Stomach (tissue), 9 donors: ENCODE results near the gene STK24. TPM values are rescaled to one million over a fixed set of nuclear protein-coding genes. Genes with fewer than 3 reads are reported as not detected.

Source experiments
- DNase-seq, 2 donors: peaks; one replicate each; pipeline versions ENCODE4 v3.0.0 to v3.0.0-alpha.2; 2013 to 2019
- H3K27ac ChIP-seq, 5 donors: fragments of 200-600 bp in 4 of 5; sonication (generic) in 4 of 5; one replicate each; pipeline ENCODE4 v1.5.1; 2013 to 2019; ENCODE audit warnings: mild to moderate bottlenecking in 1 of 5, moderate library complexity in 1 of 5
- H3K27me3 ChIP-seq, 3 donors: fragments of 200-600 bp; sonication (generic); one replicate each; pipeline ENCODE4 v1.5.1; 2017 to 2019; ENCODE audit warnings: mixed run types in 1 of 3
- H3K36me3 ChIP-seq, 4 donors: fragments of 200-600 bp; sonication (generic); 1 replicate in 3 of 4; 2 replicates in 1 of 4; pipeline ENCODE4 v1.5.1; 2016 to 2019
- H3K4me1 ChIP-seq, 4 donors: fragments of 200-600 bp; sonication (generic); one replicate each; pipeline ENCODE4 v1.5.1; 2016 to 2019
- H3K4me3 ChIP-seq, 4 donors: fragments of 200-600 bp; sonication (generic) in 3 of 4; one replicate each; pipeline ENCODE4 v1.5.1; 2016 to 2019; ENCODE audit warnings: mild to moderate bottlenecking in 1 of 4
- H3K9me3 ChIP-seq, 4 donors: fragments of 200-600 bp; sonication (generic); one replicate each; pipeline ENCODE4 v1.5.1; 2016 to 2019
- EP300 ChIP-seq: sonication (generic); formaldehyde crosslinking; IDR thresholded peaks from one replicate; pipeline ENCODE4 v1.6.1; 2017; ENCODE audit warnings: antibody characterized with exemption
- POLR2A ChIP-seq, 4 donors: fragments of 450-650 bp; IDR thresholded peaks; one replicate each; pipeline ENCODE4 v1.6.1; 2016; ENCODE audit warnings: antibody characterized with exemption in 4 of 4, control low read depth in 2 of 4, mild to moderate bottlenecking in 1 of 4, moderate library complexity in 1 of 4
- POLR2AphosphoS5 ChIP-seq, 3 donors: sonication (generic); formaldehyde crosslinking; IDR thresholded peaks; one replicate each; pipeline ENCODE4 v1.6.1; 2016; ENCODE audit warnings: antibody characterized with exemption in 3 of 3
- WGBS, 5 donors: extraction: QIAGEN DNeasy Blood & Tissue Kit in 3 of 5; methylation state at CpG; one replicate each; pipeline versions ENCODE4 v1.1.5 to v1.1.7; 2013 to 2018; 5-methylcytosine and 5-hydroxymethylcytosine counted together
- intact Hi-C: fragments of 100-400 bp; cut with DNase I; formaldehyde crosslinking; loops from one replicate; pipeline ENCODE4 v1.15.1; 2023; ENCODE audit warnings: low total_unique reads
- polyA plus RNA-seq, 3 donors: library from polyadenylated mRNA; stranded (reverse); fragments of 200-250 nt; gene quantifications; one replicate each; pipeline ENCODE4 v1.2.3, GENCODE V29; 2013
- total RNA-seq, 5 donors: library from RNA; depleted of rRNA; stranded (reverse); fragments of >200 nt; gene quantifications; one replicate each; pipeline versions ENCODE4 v1.1.0 to v1.2.3, GENCODE V29; 2014 to 2016
- TF ChIP-seq, protein P1 (sequence below), 7 experiments: fragments of 450-650 bp in 4 of 7; fragments of 200-600 bp in 3 of 7; sonication (generic) in 3 of 7; IDR thresholded peaks; one replicate each; pipeline ENCODE4 v1.5.1; 2016 to 2019; ENCODE audit warnings: antibody characterized with exemption in 7 of 7, control low read depth in 2 of 7, mild to moderate bottlenecking in 1 of 7
- donor health status: healthy with polysubstance abuse.
- donor health status: Bipolar disorder and iron deficiency.
- donor health status: healthy.

STK24 gene
- total and polyA plus RNA-seq, 8 donors, result 33.0 to 139 (median 59.5) TPM

DNA sequence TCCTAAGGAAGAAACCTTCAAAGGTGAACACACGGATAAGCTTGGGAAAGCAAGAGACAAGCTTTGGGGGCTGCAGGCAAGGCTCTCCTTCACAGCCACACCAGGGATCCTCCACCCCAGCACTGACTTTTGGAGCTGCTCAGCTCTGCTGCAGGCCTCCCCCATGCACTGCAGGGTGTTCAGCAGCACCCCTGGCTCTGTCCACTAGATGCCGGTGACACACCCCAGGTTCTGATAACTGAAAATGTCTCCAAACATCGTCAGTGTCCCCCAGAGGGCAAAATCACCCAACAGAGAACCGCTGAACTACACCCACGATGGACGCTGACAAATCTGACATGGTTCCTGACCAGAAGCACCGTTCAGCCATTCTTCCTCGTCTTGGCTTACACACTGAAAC, 90.5 kb downstream of the STK24 start:
- DNase-seq, result no peak
- WGBS, 5 donors, result 87 to 93% (median 89%) methylated on average over 8 of the region's 8 CpGs
- H3K36me3 ChIP-seq, result peaks cover 0 to 3% (median 1%) of the 10 kb centered on the region in 4 donors
- no peaks in the 10 kb centered on the region for H3K9me3 ChIP-seq
- H3K27ac ChIP-seq, result peak overlapping the region in 1 of 5 donors; percentile 89
- TF ChIP-seq POLR2A (IDR thresholded peaks at IDR 0.05) (no peak), POLR2AphosphoS5 (IDR thresholded peaks at IDR 0.05) (no peak), EP300 (no peak)
- TF ChIP-seq, protein P1, sequence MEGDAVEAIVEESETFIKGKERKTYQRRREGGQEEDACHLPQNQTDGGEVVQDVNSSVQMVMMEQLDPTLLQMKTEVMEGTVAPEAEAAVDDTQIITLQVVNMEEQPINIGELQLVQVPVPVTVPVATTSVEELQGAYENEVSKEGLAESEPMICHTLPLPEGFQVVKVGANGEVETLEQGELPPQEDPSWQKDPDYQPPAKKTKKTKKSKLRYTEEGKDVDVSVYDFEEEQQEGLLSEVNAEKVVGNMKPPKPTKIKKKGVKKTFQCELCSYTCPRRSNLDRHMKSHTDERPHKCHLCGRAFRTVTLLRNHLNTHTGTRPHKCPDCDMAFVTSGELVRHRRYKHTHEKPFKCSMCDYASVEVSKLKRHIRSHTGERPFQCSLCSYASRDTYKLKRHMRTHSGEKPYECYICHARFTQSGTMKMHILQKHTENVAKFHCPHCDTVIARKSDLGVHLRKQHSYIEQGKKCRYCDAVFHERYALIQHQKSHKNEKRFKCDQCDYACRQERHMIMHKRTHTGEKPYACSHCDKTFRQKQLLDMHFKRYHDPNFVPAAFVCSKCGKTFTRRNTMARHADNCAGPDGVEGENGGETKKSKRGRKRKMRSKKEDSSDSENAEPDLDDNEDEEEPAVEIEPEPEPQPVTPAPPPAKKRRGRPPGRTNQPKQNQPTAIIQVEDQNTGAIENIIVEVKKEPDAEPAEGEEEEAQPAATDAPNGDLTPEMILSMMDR (IDR thresholded peaks at IDR 0.05), result no peak
- H3K27me3 ChIP-seq, result no peaks in the 10 kb centered on the region
- no peak overlapping the region for H3K4me3 ChIP-seq
- intact Hi-C loops, result no loop called here
- peaks cover 77 to 99% (median 87%) of the 10 kb centered on the region in 4 donors for H3K4me1 ChIP-seq

DNA sequence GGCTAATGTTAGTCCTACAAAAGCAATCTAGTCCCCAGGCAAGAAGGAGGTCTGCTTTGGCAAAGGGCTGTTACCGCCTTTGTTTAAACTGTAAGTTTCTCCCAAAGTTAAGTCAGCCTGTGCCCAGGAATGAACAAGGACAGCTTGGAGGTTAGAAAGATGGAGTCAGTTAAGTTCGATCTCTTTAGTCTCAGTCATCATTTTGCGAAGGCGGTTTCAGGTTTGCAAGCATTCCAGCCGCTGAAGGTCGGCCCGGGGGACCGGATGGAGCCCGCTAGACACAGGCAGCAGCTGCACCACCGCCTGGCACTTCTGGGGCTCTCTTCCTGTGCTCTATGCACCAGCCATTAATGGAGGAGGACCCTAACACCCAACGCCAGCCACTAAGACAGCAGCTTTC, 91.3 kb downstream of the STK24 start:
- no peak for DNase-seq
- peaks cover 0 to 10% (median 1%) of the 10 kb centered on the region in 4 donors for H3K36me3 ChIP-seq
- peak overlapping the region; percentile 85 to 94 (median 90) for H3K27ac ChIP-seq
- 87 to 91% (median 89%) methylated on average over 11 of the region's 11 CpGs for WGBS, 5 donors
- no peak for TF ChIP-seq POLR2A (IDR thresholded peaks at IDR 0.05)
- no peak overlapping the region for H3K4me3 ChIP-seq
- H3K4me1 ChIP-seq, result peaks cover 78 to 99% (median 87%) of the 10 kb centered on the region in 4 donors
- no peaks in the 10 kb centered on the region for H3K9me3 ChIP-seq
- H3K27me3 ChIP-seq, result no peaks in the 10 kb centered on the region
- intact Hi-C loops, result no loop called here

DNA sequence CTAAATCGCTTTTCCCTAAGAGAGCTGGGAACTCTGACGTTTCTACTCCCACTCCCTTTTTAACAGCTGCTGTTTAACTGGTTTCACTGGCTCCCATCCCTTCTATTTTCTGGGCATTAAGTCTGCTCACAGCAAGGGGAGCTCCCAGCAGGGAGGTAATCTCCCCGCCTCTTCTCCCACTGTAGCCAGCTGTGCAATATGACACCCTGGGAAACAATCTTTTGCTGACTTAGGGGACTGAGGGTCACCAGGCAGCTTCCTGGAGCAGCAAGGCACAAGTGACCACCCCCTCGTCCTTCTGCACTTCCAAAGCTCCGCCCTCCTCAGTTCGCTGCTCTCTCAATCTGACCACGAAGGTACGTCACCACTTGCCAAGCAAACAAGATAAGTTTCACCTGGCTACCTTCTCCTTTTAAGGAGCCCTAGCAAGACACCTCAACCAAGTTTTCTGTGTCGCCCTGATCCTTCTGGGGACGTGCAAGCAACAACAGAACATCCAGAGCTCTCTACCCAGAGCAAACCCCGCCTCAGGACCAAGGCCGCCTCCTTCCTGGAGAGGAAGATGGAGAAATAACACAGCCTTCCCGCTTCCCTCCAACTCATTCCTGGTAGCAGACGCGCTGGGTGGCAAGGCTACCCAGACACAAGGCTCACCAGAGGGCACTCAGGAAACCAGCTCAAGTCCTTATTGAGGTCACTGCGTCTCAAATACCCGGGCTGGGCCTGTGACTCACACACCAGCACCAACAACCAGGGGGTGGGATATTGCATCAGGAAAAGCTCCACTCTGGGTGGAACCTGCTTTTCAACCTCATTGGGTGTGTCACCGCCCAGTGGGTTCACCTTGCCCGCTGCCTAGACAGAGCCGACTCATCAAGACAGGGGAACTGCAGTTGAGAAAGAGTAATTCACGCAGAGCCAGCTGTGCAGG, 92.4 kb downstream of the STK24 start:
- intact Hi-C loops, result no loop called here
- Histone ChIP-seq H3K4me1 (peaks cover 68 to 91% (median 80%) of the 10 kb centered on the region in 4 donors), H3K36me3 (peaks cover 0 to 10% (median 0%) of the 10 kb centered on the region in 4 donors), H3K9me3 (no peaks in the 10 kb centered on the region), H3K4me3 (peak overlapping the region in 1 of 4 donors; percentile 20), H3K27me3 (no peaks in the 10 kb centered on the region), H3K27ac (peak overlapping the region; percentile 85 to 94 (median 90))
- TF ChIP-seq, protein P1 (IDR thresholded peaks at IDR 0.05), result no peak
- TF ChIP-seq POLR2AphosphoS5 (IDR thresholded peaks at IDR 0.05) (peak in 2 of 3 donors; percentile 58 to 89), POLR2A (IDR thresholded peaks at IDR 0.05) (no peak), EP300 (peak; percentile 59)
- DNase-seq, result peak; percentile 85 to 95
- WGBS, 5 donors, result 11 to 32% (median 18%) methylated on average over 19 to 21 of the region's 21 CpGs

DNA sequence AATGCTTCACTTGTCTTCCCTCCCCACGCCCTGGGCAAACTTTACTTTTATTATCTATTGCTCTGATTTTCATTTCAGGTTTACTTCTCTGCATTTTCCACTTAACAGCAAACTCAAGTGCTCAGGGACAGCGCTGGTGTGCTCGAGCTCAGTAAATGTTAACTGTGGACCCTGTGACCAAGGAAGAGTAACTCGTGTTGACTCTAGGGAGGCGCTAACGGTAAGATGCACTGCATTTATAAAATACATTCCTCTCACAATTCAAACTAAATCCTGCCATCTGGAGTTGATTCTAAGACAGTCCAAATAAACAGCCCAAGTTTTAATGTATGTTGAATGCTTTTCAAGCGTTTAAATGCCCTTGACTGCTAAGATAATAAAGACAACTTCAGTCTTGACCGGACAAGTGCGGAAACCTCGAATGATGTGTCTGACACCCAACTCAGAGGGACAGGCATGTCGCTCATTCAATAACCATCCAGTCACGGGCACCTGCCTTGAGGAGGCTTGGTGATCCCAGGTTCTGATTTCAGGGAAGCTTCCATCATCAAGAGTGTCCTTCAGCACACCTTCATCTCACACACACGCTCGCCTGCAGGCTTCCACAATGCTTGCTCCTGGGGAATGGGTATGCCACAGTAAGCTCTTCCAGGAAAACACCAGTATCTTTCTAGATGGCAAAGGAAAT, 93.2 kb downstream of the STK24 start:
- TF ChIP-seq POLR2AphosphoS5 (IDR thresholded peaks at IDR 0.05) (no peak), EP300 (no peak), POLR2A (IDR thresholded peaks at IDR 0.05) (no peak)
- TF ChIP-seq, protein P1 (IDR thresholded peaks at IDR 0.05), result no peak
- Histone ChIP-seq H3K36me3 (peaks cover 0 to 10% (median 0%) of the 10 kb centered on the region in 4 donors), H3K27me3 (no peaks in the 10 kb centered on the region), H3K4me1 (peaks cover 60 to 83% (median 74%) of the 10 kb centered on the region in 4 donors), H3K4me3 (peak overlapping the region in 1 of 4 donors; percentile 1), H3K9me3 (no peaks in the 10 kb centered on the region), H3K27ac (peak overlapping the region; percentile 85 to 94 (median 90))
- DNase-seq, result peak in 1 of 2 donors; percentile 60
- intact Hi-C loops, result no loop called here
- WGBS, 5 donors, result 29 to 61% (median 35%) methylated on average over 14 of the region's 14 CpGs
